Smooth muscle cell of the brain vasculature (primary cell): ENCODE data around the gene MGAT4A.
A peak's percentile ranks its signal among the peaks of the same experiment; 100 is the strongest.
"Not testable (repeated sequence)": the region's sequence is repeated elsewhere in the genome, so short reads cannot be mapped to it uniquely, and the experiment has no call there.

Experiments
- DNase-seq: peaks from one replicate; pipeline ENCODE4 v3.0.0-alpha.2; 2012; ENCODE audit warnings: low read depth, low spot score

MGAT4A gene

GRCh38 chr2:98759827-98760625 is 29.1 kb upstream of the MGAT4A start:
- no peak for DNase-seq

DNA sequence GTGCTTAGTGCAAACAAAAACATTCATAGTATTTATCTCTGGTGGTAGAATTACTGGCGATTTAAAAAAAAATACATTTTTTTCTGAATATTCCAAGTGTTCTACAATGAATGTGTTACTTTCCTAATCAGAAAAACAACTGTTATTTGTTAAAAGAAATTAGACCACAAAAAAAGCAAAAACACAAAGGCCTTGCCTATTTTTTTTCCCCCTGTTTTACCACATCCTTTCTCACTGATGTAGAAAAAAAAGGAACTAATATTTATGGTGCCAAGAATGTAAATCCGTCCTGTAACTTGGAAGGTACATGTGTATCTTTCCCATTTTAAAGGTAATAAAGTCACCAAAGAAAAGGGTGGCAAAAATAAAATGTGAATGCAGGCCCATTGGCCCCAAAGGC is 28.4 kb upstream of the MGAT4A start:
- no peak for DNase-seq

DNA sequence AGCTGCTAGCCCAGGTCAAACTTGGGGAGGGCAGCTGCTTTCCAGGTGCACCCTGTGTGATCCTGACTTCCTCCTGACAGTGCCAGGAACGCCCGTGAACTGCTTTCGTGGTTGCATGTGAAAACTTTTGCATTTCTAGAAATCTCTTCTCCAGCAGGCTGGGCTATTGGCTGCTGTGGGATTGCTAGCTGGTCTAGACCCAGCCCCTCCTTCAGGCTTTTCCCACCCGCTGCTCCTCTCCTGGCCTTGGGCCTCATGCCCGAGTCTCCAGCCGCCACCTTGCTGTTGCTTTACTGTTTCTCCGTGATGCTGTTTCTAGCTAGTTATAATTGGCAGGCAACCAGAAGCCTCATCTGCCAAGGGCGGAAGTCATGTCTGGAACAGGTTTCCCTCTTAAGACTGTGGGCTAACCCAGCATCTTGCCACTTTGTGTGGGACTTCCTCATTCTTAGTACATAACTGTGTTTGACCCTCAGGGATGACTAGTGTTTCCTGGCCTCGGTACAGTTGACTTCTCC is 27.0 kb upstream of the MGAT4A start:
- peak; percentile 31 for DNase-seq

GRCh38 chr2:98753801-98754200 is 22.9 kb upstream of the MGAT4A start:
- no peak for DNase-seq

DNA sequence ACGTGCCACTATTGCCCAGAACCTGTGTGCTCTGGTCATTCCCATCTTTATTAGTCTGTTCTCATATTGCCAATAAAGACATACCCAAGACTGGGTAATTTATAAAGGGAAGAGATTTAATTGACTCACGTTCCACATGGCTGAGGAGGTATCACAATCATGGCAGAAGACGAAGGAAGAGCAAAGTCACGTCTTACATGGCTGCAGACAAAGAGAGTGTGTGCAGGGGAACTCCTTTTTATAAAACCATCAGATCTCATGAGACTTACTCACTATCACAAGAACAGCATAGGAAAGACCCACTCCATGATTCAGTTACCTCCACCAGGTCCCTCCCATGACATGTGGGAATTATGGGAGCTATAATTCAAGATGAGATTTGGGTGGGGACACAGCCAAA is 21.8 kb upstream of the MGAT4A start:
- DNase-seq = not testable (repeated sequence)

GRCh38 chr2:98751748-98752147 is 20.8 kb upstream of the MGAT4A start:
- DNase-seq = no peak

GRCh38 chr2:98750593-98751282 is 19.8 kb upstream of the MGAT4A start:
- no peak for DNase-seq

DNA sequence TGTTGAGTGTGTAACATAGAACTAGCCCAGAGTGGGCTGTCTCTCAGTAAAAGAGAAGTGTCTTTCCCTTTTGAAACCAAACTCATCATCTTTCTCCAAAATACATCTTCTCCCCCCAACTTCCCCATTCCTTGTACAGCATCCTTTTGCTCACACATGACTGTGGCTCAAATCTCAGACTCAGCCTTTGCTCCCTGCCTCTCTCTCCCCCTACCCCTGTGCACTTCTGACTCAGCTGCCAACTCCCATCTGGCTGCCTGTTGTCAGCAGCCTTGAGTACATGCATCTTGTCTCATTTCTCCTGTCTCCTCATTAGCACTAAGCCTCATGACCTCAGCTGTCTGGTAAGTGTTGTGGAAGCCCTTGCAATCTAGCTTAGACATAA is 18.1 kb upstream of the MGAT4A start:
- DNase-seq = no peak

GRCh38 chr2:98748292-98749065 is 17.5 kb upstream of the MGAT4A start:
- no peak for DNase-seq

GRCh38 chr2:98747888-98748287 is 17.0 kb upstream of the MGAT4A start:
- no peak for DNase-seq

- no peak for DNase-seq
Measured at GRCh38 chr2:98746426-98746825, 15.5 kb upstream of the MGAT4A start.

DNA sequence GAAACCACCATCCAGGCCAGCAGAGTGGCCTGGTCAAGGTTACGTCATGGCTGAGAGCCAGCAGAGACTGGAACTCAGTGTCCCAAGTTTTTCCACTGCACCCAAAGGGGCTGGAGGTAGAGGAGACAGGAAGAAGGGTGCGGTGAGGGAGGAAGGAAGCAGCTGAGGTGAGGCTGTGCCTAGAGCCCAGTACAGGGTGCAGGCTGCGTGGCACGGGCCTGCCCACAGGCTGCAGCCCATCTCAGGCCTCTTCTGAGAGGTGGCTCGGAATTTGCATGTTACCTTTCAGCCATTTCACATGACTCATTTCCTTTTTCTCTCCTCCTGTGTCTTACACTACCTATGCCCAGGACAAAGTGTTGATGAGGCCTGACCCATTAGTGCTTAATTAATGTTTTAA is 13.7 kb upstream of the MGAT4A start:
- no peak for DNase-seq

DNA sequence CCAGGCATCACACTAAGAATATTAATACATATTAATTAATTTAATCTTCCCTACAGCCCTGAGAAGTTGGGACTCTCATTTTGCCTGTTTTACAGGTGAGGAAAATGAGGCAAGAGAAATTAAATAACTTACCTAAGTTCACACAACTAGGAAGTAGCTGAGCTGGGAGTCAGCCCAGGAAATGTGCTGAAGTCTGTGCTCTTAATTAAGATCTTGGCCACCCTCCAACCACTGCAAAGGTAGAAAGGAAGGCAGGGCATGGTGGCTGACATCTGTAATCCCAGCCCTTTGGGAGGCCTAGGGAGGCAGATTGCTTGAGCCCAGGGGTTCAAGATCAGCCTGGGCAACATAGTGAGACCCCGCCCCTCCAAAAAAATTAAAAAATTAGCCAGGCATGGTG is 12.9 kb upstream of the MGAT4A start:
- no peak for DNase-seq

GRCh38 chr2:98739020-98739419 is 8.1 kb upstream of the MGAT4A start:
- DNase-seq = no peak

- no peak for DNase-seq
Measured at GRCh38 chr2:98738304-98738703, 7.4 kb upstream of the MGAT4A start.

DNA sequence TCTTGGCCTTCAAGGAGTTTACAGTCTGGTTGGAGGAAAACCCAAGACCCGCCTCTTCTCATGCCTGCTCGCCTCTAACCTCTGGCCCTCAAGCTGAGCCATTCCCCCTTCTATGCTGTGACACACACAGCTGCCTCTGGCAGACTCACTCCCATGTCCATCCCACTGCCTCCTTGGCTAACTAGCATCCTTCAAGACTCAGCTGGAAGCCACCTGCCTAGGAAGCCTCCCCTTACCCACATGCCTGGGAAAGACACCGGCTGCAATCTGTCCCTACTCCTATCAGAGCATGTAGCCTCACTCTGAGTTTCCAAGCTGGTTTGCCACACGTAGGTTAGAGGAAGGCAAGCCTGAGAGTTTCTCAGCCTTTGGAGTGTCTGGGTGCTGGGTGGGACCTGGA is 6.9 kb upstream of the MGAT4A start:
- no peak for DNase-seq

DNA sequence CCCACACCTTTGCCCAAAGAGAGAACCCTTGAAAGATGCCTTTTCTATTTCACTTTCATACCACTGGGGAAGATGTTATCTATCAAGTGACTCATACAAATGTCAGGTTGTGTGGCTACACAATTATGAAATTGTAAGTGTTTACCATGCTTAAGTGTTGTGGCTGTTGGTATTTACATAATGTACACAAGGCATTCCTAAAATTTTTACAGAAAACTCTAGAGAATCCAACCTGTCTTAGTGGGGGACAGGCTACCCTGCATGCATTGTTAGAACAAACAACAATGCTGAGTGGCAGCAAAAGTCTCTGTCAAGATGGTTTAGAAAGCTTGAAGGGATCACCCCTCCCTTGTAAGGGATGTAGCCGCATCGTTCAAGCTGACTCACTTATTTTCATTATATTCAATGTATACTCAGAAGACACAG is 5.5 kb upstream of the MGAT4A start:
- DNase-seq = no peak

DNA sequence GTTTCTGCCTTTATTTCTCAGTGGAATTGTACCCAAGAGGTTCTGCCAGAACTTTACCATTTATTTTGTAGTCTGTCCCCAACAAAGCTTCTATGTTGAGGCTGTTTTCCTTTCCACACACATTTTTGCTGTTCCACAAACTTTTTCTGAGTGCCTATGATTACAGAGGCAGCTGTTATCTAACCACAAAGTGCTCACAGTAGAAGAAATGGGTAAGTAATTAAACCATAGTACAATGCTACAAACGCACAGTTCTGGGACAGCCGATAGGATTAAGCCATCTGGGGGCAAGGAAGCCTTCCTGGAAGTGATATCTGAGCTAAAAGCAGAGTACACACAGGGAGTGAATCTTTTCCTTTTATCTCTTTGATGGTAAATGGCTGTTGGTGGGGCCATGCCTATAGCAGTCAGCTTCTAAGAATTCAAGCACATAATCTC is 3.9 kb upstream of the MGAT4A start:
- no peak for DNase-seq

DNA sequence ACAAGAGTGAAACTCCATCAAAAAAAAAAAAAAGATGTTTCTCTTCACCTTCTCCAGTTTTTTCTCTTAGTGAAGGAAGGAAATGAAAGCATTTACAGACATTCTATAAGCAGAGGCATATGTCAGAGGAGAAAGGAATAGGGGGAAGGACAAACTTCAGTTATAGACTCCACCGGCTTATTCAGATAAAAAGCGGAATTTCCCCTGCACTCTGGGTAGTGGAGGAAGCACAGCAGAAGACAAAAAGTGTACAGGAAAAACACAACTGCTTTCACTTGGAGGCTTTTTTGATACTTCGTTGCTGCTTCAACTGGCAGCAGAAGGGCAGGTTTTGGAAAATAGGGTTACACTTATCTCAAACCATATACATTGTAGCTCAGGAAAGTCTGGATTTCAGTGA is 3.2 kb upstream of the MGAT4A start:
- no peak for DNase-seq

GRCh38 chr2:98732430-98733051 is 1.6 kb upstream of the MGAT4A start:
- DNase-seq = no peak

DNA sequence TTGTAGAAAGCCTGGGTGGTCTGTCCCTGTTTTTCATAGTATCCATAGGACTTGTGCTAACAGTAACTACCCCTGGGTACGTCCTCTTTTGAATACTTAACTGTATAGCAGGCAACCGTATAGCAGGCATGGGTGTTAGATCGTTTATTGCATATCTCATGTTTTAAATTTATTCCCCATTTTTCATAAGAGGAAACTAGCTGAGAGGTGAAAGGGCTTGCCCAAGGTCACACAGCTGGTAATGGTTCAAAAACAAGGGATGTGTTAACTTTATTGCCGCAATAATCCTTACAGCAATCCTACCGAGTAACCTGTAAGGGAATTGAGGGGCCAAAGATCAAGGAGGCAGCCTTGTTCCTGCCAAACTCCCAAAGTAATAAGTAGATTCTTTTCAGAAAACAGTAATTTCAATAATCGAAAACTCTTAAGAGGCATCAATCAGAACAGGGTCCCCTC is 990 bp upstream of the MGAT4A start:
- no peak for DNase-seq

GRCh38 chr2:98730707-98731040 is 258 bp downstream of the MGAT4A start:
- no peak for DNase-seq
